Measurements from ENCODE around the gene CTAG1A. TPM values are rescaled to one million over a fixed set of nuclear protein-coding genes. Genes with fewer than 3 reads are reported as not detected.

The CTAG1A gene
- total RNA-seq, 2 donors from 2014 or later: not detected

- H3K36me3 ChIP-seq (ENCODE audit: control insufficient read depth, insufficient read depth, low read length): no peaks in the 10 kb centered on the region
- no peak overlapping the region for H3K4me3 Mint-ChIP-seq
- TF ChIP-seq, protein P1, sequence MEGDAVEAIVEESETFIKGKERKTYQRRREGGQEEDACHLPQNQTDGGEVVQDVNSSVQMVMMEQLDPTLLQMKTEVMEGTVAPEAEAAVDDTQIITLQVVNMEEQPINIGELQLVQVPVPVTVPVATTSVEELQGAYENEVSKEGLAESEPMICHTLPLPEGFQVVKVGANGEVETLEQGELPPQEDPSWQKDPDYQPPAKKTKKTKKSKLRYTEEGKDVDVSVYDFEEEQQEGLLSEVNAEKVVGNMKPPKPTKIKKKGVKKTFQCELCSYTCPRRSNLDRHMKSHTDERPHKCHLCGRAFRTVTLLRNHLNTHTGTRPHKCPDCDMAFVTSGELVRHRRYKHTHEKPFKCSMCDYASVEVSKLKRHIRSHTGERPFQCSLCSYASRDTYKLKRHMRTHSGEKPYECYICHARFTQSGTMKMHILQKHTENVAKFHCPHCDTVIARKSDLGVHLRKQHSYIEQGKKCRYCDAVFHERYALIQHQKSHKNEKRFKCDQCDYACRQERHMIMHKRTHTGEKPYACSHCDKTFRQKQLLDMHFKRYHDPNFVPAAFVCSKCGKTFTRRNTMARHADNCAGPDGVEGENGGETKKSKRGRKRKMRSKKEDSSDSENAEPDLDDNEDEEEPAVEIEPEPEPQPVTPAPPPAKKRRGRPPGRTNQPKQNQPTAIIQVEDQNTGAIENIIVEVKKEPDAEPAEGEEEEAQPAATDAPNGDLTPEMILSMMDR (conservative IDR thresholded peaks at IDR 0.05): no peak
- H3K27ac Mint-ChIP-seq: no peak overlapping the region
- no peaks in the 10 kb centered on the region for H3K27me3 ChIP-seq (ENCODE audit: control insufficient read depth, insufficient read depth, low read length, poor library complexity, severe bottlenecking)
- no peak overlapping the region for H3K9ac ChIP-seq (ENCODE audit: extremely low read depth, low read length, poor library complexity, severe bottlenecking)
- no peak overlapping the region for H3K27ac ChIP-seq (ENCODE audit: low read depth, low read length)
- H3K9me3 ChIP-seq (ENCODE audit: control insufficient read depth, low read length): peaks cover 12% of the 10 kb centered on the region
- H3K9me3 Mint-ChIP-seq: peaks cover 80% of the 10 kb centered on the region
- no peak overlapping the region for H3K4me3 ChIP-seq (ENCODE audit: low read length)
- H3K36me3 Mint-ChIP-seq (ENCODE audit: low read depth): no peaks in the 10 kb centered on the region
- no peaks in the 10 kb centered on the region for H3K4me1 ChIP-seq (ENCODE audit: control insufficient read depth, insufficient read depth, low read length)
- DNase-seq: no peak
- H3K27me3 Mint-ChIP-seq (ENCODE audit: insufficient read depth): peaks cover 25% of the 10 kb centered on the region
- 94 to 100% methylated on average over 2 to 12 of the region's 12 CpGs for WGBS, 2 experiments (ENCODE audit: insufficient coverage in 1 of 2, insufficient read length in 1 of 2)
- H3K4me1 Mint-ChIP-seq: no peaks in the 10 kb centered on the region
Measured at GRCh38 chrX:154597221-154597620, 12.3 kb downstream of the CTAG1A start.

GRCh38 chrX:154598656-154599055, 13.7 kb downstream of the CTAG1A start:
- no peak for DNase-seq
- H3K36me3 Mint-ChIP-seq (ENCODE audit: low read depth): no peaks in the 10 kb centered on the region
- H3K9me3 ChIP-seq (ENCODE audit: control insufficient read depth, low read length): peaks cover 12% of the 10 kb centered on the region
- TF ChIP-seq, protein P1 (conservative IDR thresholded peaks at IDR 0.05): no peak
- peaks cover 76% of the 10 kb centered on the region for H3K9me3 Mint-ChIP-seq
- H3K4me3 Mint-ChIP-seq: no peak overlapping the region
- WGBS, 2 experiments (ENCODE audit: insufficient coverage in 1 of 2, insufficient read length in 1 of 2): 83 to 91% methylated on average over 1 to 6 of the region's 8 CpGs
- H3K27ac Mint-ChIP-seq: no peak overlapping the region
- no peak overlapping the region for H3K27ac ChIP-seq (ENCODE audit: low read depth, low read length)
- H3K4me3 ChIP-seq (ENCODE audit: low read length): no peak overlapping the region
- no peaks in the 10 kb centered on the region for H3K4me1 ChIP-seq (ENCODE audit: control insufficient read depth, insufficient read depth, low read length)
- no peaks in the 10 kb centered on the region for H3K36me3 ChIP-seq (ENCODE audit: control insufficient read depth, insufficient read depth, low read length)
- no peaks in the 10 kb centered on the region for H3K4me1 Mint-ChIP-seq
- H3K27me3 Mint-ChIP-seq (ENCODE audit: insufficient read depth): peaks cover 19% of the 10 kb centered on the region
- no peak overlapping the region for H3K9ac ChIP-seq (ENCODE audit: extremely low read depth, low read length, poor library complexity, severe bottlenecking)
- no peaks in the 10 kb centered on the region for H3K27me3 ChIP-seq (ENCODE audit: control insufficient read depth, insufficient read depth, low read length, poor library complexity, severe bottlenecking)

DNA sequence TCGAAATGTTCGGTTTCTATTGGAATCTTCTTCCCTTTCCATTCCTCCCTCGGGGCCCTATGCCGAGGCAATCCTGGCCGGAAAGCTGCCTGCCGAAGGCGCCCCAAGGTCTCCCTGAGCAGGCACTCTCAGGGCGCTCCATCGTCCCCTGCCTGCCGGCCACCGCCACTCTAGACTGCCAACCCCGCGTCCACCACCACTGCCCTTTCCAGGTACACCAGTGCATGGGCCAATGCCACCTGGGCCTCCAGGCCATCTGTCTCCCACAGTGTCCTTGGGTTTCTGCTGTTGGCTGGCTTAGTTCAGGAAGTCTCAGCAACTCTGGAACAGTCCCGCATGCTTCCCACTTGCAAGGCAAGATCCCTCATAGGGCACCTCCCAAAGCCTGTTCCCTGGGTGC, 14.6 kb downstream of the CTAG1A start:
- WGBS, 2 experiments (ENCODE audit: insufficient coverage in 1 of 2, insufficient read length in 1 of 2): 96 to 100% methylated on average over 2 to 14 of the region's 14 CpGs
- Histone ChIP-seq H3K27ac (ENCODE audit: low read depth, low read length) (no peak overlapping the region), H3K27me3 (ENCODE audit: control insufficient read depth, insufficient read depth, low read length, poor library complexity, severe bottlenecking) (no peaks in the 10 kb centered on the region), H3K36me3 (ENCODE audit: control insufficient read depth, insufficient read depth, low read length) (no peaks in the 10 kb centered on the region), H3K9ac (ENCODE audit: extremely low read depth, low read length, poor library complexity, severe bottlenecking) (no peak overlapping the region), H3K4me3 (ENCODE audit: low read length) (no peak overlapping the region), H3K4me1 (ENCODE audit: control insufficient read depth, insufficient read depth, low read length) (no peaks in the 10 kb centered on the region), H3K9me3 (ENCODE audit: control insufficient read depth, low read length) (peaks cover 12% of the 10 kb centered on the region)
- H3K27ac Mint-ChIP-seq: no peak overlapping the region
- peaks cover 14% of the 10 kb centered on the region for H3K27me3 Mint-ChIP-seq (ENCODE audit: insufficient read depth)
- no peak overlapping the region for H3K4me3 Mint-ChIP-seq
- TF ChIP-seq, protein P1 (conservative IDR thresholded peaks at IDR 0.05): no peak
- H3K4me1 Mint-ChIP-seq: no peaks in the 10 kb centered on the region
- no peak for DNase-seq
- H3K9me3 Mint-ChIP-seq: peaks cover 76% of the 10 kb centered on the region
- H3K36me3 Mint-ChIP-seq (ENCODE audit: low read depth): no peaks in the 10 kb centered on the region
